Progenitor cell of endocrine pancreas (in vitro differentiated cells): Measurements from ENCODE around the gene ITCH. TPM values are rescaled to one million over a fixed set of nuclear protein-coding genes. Genes with fewer than 3 reads are reported as not detected.

ENCODE experiments used
- DNase-seq: peaks from one replicate; pipeline ENCODE4 v3.0.0; 2021; ENCODE audit warnings: low spot score; ENCODE audit not compliant: unreplicated experiment
- H3K27ac Mint-ChIP-seq: 2 replicates; pipeline ENCODE4 v1.8.0; 2021; ENCODE audit warnings: mild to moderate bottlenecking, moderate library complexity, mixed read lengths
- H3K27me3 Mint-ChIP-seq: 2 replicates; pipeline ENCODE4 v1.8.0; 2021; ENCODE audit warnings: mixed read lengths
- H3K36me3 Mint-ChIP-seq: 2 replicates; pipeline ENCODE4 v1.8.0; 2022; ENCODE audit warnings: mixed read lengths; ENCODE audit not compliant: insufficient read depth
- H3K4me1 Mint-ChIP-seq: 2 replicates; pipeline ENCODE4 v1.8.0; 2021; ENCODE audit warnings: low read depth, mixed read lengths
- H3K4me3 Mint-ChIP-seq: 2 replicates; pipeline ENCODE4 v1.8.0; 2021; ENCODE audit warnings: low read depth, mild to moderate bottlenecking, moderate library complexity, mixed read lengths
- H3K9me3 Mint-ChIP-seq: 2 replicates; pipeline ENCODE4 v1.8.0; 2021; ENCODE audit warnings: low read depth, mixed read lengths
- CTCF ChIP-seq: fragments of 200-600 bp; sonication (generic); IDR thresholded peaks from one replicate; pipeline ENCODE4 v1.5.0; 2021; ENCODE audit warnings: antibody characterized with exemption, mild to moderate bottlenecking; ENCODE audit not compliant: unreplicated experiment
- total RNA-seq: library from RNA; stranded (reverse); gene quantifications from 2 replicates; pipeline ENCODE4 v1.2.1, GENCODE V29; 2021

The ITCH gene
- total RNA-seq, 1 donor from 2014 or later, result 83.9 TPM

- TF ChIP-seq CTCF, result no peak
- no peak for DNase-seq
- Mint-ChIP-seq H3K36me3 (peaks cover 25% of the 10 kb centered on the region), H3K9me3 (no peaks in the 10 kb centered on the region), H3K4me1 (no peaks in the 10 kb centered on the region), H3K4me3 (no peak overlapping the region), H3K27me3 (no peaks in the 10 kb centered on the region), H3K27ac (peak overlapping the region; percentile 62)
These were observed 96.3 kb downstream of the ITCH start for GRCh38 chr20:34459209-34459897.

GRCh38 chr20:34461779-34462087 lies 98.7 kb downstream of the ITCH start:
- Mint-ChIP-seq H3K36me3 (peaks cover 33% of the 10 kb centered on the region), H3K4me3 (no peak overlapping the region), H3K4me1 (no peaks in the 10 kb centered on the region), H3K27ac (no peak overlapping the region), H3K9me3 (no peaks in the 10 kb centered on the region), H3K27me3 (no peaks in the 10 kb centered on the region)
- DNase-seq, result no peak
- no peak for TF ChIP-seq CTCF

GRCh38 chr20:34468951-34469350 lies 105.9 kb downstream of the ITCH start:
- Mint-ChIP-seq H3K4me1 (peaks cover 3% of the 10 kb centered on the region), H3K9me3 (no peaks in the 10 kb centered on the region), H3K27ac (peak overlapping the region; percentile 90), H3K36me3 (peaks cover 36% of the 10 kb centered on the region), H3K4me3 (no peak overlapping the region), H3K27me3 (no peaks in the 10 kb centered on the region)
- DNase-seq, result no peak
- no peak for TF ChIP-seq CTCF

GRCh38 chr20:34472246-34472925 lies 109.3 kb downstream of the ITCH start:
- Mint-ChIP-seq H3K27me3 (no peaks in the 10 kb centered on the region), H3K27ac (peak overlapping the region; percentile 78), H3K9me3 (peaks cover 2% of the 10 kb centered on the region), H3K4me1 (peaks cover 7% of the 10 kb centered on the region), H3K4me3 (no peak overlapping the region), H3K36me3 (peaks cover 50% of the 10 kb centered on the region)
- DNase-seq, result no peak
- no peak for TF ChIP-seq CTCF

- TF ChIP-seq CTCF, result peak; percentile 57
- Mint-ChIP-seq H3K4me3 (no peak overlapping the region), H3K27ac (peak overlapping the region; percentile 56), H3K27me3 (no peaks in the 10 kb centered on the region), H3K4me1 (peaks cover 7% of the 10 kb centered on the region), H3K36me3 (peaks cover 55% of the 10 kb centered on the region), H3K9me3 (peaks cover 2% of the 10 kb centered on the region)
- peak; percentile 34 for DNase-seq
These were observed 110.3 kb downstream of the ITCH start for GRCh38 chr20:34473262-34473883.
